Measurements from ENCODE around the gene GP5.

Gene GP5

GRCh38 chr3:194383276-194383940, 15.7 kb downstream of the GP5 start:
- TF ChIP-seq CTCF (IDR thresholded peaks at IDR 0.05; ENCODE audit: extremely low read depth, insufficient read depth, missing control alignments): no peak
- no peak for DNase-seq (ENCODE audit: low spot score)
- in situ Hi-C loops (cut with MboI; ENCODE audit: low pct_unique_long_range_greater_than_20kb, low sequenced_read_pairs, unreplicated experiment): no loop called here

GRCh38 chr3:194382892-194383223, 16.2 kb downstream of the GP5 start:
- in situ Hi-C loops (cut with MboI; ENCODE audit: low pct_unique_long_range_greater_than_20kb, low sequenced_read_pairs, unreplicated experiment): no loop called here
- no peak for TF ChIP-seq CTCF (IDR thresholded peaks at IDR 0.05; ENCODE audit: extremely low read depth, insufficient read depth, missing control alignments)
- DNase-seq (ENCODE audit: low spot score): no peak

- in situ Hi-C loops (cut with MboI; ENCODE audit: low pct_unique_long_range_greater_than_20kb, low sequenced_read_pairs, unreplicated experiment): no loop called here
- no peak for TF ChIP-seq CTCF (IDR thresholded peaks at IDR 0.05; ENCODE audit: extremely low read depth, insufficient read depth, missing control alignments)
- no peak for DNase-seq (ENCODE audit: low spot score)
These were observed 16.7 kb downstream of the GP5 start for GRCh38 chr3:194382196-194382891.

- in situ Hi-C loops (cut with MboI; ENCODE audit: low pct_unique_long_range_greater_than_20kb, low sequenced_read_pairs, unreplicated experiment): no loop called here
- DNase-seq (ENCODE audit: low spot score): no peak
- no peak for TF ChIP-seq CTCF (IDR thresholded peaks at IDR 0.05; ENCODE audit: extremely low read depth, insufficient read depth, missing control alignments)
These were observed 17.6 kb downstream of the GP5 start for GRCh38 chr3:194381460-194381875.

- in situ Hi-C loops (cut with MboI; ENCODE audit: low pct_unique_long_range_greater_than_20kb, low sequenced_read_pairs, unreplicated experiment): no loop called here
- no peak for TF ChIP-seq CTCF (IDR thresholded peaks at IDR 0.05; ENCODE audit: extremely low read depth, insufficient read depth, missing control alignments)
- DNase-seq (ENCODE audit: low spot score): no peak
These were observed 18.7 kb downstream of the GP5 start for GRCh38 chr3:194380326-194380725.

GRCh38 chr3:194379651-194380050, 19.4 kb downstream of the GP5 start:
- DNase-seq (ENCODE audit: low spot score): no peak
- in situ Hi-C loops (cut with MboI; ENCODE audit: low pct_unique_long_range_greater_than_20kb, low sequenced_read_pairs, unreplicated experiment): no loop called here
- no peak for TF ChIP-seq CTCF (IDR thresholded peaks at IDR 0.05; ENCODE audit: extremely low read depth, insufficient read depth, missing control alignments)
